IPS DF 6.9 (cell line): ENCODE measurements around the gene TRPM6.
A peak's percentile ranks its signal among the peaks of the same experiment; 100 is the strongest.
"Not testable (repeated sequence)": the region's sequence is repeated elsewhere in the genome, so short reads cannot be mapped to it uniquely, and the experiment has no call there.

ENCODE experiments used
- DNase-seq: peaks from one replicate; pipeline ENCODE4 v3.0.0-alpha.2; 2013; ENCODE audit warnings: low read depth, low spot score
- H3K27ac ChIP-seq: one replicate; pipeline ENCODE4 v1.5.1; 2013; ENCODE audit warnings: low read length, control low read depth
- H3K27me3 ChIP-seq: 2 replicates; pipeline ENCODE4 v1.6.1; 2013; ENCODE audit warnings: mild to moderate bottlenecking, low read length; ENCODE audit not compliant: control insufficient read depth, insufficient read depth
- H3K36me3 ChIP-seq: 2 replicates; pipeline ENCODE4 v1.6.1; 2013; ENCODE audit warnings: low read length; ENCODE audit not compliant: control insufficient read depth, insufficient read depth
- H3K4me1 ChIP-seq: 2 replicates; pipeline ENCODE4 v1.6.1; 2013; ENCODE audit warnings: low read length; ENCODE audit not compliant: control insufficient read depth, insufficient read depth
- H3K4me3 ChIP-seq: 2 replicates; pipeline ENCODE4 v1.5.1; 2013; ENCODE audit warnings: mild to moderate bottlenecking, low read length
- H3K9me3 ChIP-seq: 2 replicates; pipeline ENCODE4 v1.6.1; 2013; ENCODE audit warnings: low read length, inconsistent platforms; ENCODE audit not compliant: control insufficient read depth, insufficient read depth
- WGBS: extraction: QIAGEN DNeasy Blood & Tissue Kit; methylation state at CpG from one replicate; pipeline ENCODE4 v1.1.7; 2013; ENCODE audit warnings: mixed read lengths, missing lambda C conversion rate; ENCODE audit not compliant: insufficient read length, insufficient coverage; 5-methylcytosine and 5-hydroxymethylcytosine counted together

TRPM6 gene

DNA sequence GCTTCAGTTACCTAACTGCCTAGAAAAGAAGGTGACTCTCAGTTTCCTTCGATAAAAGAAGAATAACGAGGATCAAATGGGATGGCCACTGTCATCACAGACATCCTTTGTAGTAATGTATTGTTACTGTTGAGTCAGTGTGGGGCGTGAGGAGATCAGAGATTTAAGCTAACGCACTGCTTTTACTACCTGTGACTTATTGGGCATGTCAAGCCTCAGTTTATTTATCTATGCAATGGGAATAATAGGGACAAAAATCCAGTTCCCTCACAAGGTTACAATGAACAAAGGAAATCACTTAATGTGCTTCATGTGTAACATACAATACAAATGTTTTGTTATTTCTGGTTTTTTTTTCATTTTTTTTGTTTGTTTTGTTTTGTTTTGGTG is 255 bp upstream of the TRPM6 start:
- Histone ChIP-seq H3K4me1 (peaks cover 1% of the 10 kb centered on the region; the same call in 1 of the 2 replicates), H3K4me3 (peak overlapping the region; percentile 63; the same call in 1 of the 2 replicates), H3K9me3 (no peaks in the 10 kb centered on the region), H3K27ac (no peak overlapping the region), H3K27me3 (no peaks in the 10 kb centered on the region), H3K36me3 (no peaks in the 10 kb centered on the region)
- DNase-seq: no peak
- WGBS: no CpG with 5 or more reads among the region's 4 CpGs

DNA sequence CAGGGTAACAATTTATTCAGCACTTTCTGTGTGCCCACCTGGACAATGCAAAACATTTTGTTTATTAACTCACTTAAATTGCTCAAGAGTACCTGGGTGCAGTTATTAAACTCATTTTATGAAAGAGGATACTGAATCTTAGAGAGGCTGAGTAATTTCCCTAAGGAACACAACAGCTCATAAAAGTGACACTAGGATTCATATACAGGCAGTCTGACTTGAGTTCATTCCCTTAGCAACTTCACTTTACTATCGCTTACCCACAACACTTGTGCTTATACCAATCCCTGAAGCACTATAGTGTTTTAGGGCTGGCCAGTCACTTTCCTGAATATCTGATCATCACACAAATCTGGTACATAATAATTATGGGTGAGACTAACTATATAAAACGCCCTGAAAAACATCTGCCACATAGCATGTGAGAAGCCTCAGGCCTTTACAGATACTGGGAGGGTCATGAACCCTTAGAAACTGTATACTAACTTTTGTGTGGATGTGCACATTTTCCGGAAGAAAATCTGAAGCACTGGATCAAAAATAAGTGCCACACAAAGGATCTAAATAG is 11.3 kb downstream of the TRPM6 start:
- Histone ChIP-seq H3K9me3 (no peaks in the 10 kb centered on the region), H3K27ac (no peak overlapping the region), H3K27me3 (no peaks in the 10 kb centered on the region), H3K36me3 (no peaks in the 10 kb centered on the region), H3K4me3 (no peak overlapping the region), H3K4me1 (no peaks in the 10 kb centered on the region; the same call in 1 of the 2 replicates)
- no CpG with 5 or more reads among the region's 3 CpGs for WGBS
- no peak for DNase-seq

DNA sequence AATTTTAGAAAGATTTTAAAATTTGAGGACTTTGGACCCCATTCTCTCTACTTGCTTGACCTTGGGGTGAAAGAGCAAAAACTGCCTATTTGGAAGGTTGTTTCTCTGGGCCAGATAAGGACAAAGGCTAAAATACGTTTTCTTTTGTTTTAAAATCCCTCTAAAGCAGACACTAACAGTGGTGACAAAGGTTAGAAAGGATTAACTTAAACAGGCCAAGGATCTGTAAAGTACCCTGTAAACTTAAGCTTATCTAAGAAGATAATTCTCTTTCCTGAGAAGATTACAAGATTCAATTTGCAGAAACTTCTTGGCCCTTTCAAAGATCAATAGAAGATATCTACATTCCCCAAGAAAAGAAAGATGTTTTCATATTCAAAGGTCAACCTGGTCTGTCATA is 12.1 kb downstream of the TRPM6 start:
- Histone ChIP-seq H3K4me3 (no peak overlapping the region), H3K4me1 (no peaks in the 10 kb centered on the region; the same call in 1 of the 2 replicates), H3K36me3 (no peaks in the 10 kb centered on the region), H3K27ac (no peak overlapping the region), H3K27me3 (no peaks in the 10 kb centered on the region), H3K9me3 (no peaks in the 10 kb centered on the region)
- DNase-seq: no peak
- no CpG with 5 or more reads among the region's 1 CpG for WGBS

DNA sequence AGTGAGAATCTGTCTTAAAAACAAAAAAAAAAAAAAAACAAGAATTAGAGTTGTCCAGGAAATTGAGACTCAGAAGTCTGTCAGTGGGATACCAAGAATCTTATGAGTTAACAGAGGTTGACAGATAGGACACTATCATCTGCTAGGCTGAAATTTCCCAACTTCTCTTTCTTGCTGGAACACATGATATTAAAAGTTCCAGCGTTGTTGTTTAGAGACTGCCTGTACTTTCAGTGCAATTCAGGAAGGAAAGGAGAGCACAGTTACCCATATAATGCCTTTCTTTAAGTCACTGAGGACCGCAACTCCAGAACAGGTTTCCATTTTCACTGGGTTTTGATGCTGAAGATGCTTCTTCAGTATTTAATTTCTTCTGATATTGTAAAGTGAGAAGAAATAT is 13.5 kb downstream of the TRPM6 start:
- H3K4me1 ChIP-seq: no peaks in the 10 kb centered on the region; the same call in 1 of the 2 replicates
- no CpG with 5 or more reads among the region's 2 CpGs for WGBS
- DNase-seq: no peak
- H3K9me3 ChIP-seq: no peaks in the 10 kb centered on the region
- no peak overlapping the region for H3K27ac ChIP-seq
- H3K27me3 ChIP-seq: no peaks in the 10 kb centered on the region
- no peaks in the 10 kb centered on the region for H3K36me3 ChIP-seq
- no peak overlapping the region for H3K4me3 ChIP-seq

DNA sequence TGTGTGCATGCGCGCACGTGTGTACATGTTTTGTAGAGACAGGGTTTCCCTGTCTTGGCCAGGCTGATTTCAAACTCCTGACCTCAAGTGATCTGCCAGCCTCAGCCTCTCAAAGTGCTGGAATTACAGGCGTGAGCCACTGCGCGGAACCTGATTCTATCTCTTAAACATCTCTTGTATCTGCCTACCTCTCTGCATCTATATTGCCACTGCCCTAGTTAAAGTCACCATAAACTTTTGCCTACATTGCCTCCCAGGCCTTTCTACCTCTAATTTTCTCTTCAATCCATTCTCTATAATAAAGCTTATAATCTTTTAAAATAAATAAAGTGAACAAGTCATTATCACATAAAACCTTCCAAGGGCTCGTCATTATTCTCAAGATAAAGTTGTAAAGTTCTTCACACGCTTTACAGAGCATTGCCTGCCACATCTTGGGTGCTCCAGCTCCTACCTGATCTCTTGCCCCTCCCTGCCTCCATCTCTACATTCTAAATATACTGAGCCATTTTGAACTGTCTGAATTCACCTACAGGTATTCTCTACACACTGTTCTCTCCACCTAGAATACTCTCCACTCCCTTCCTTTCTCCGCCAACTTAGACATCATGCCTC is 15.0 kb downstream of the TRPM6 start:
- Histone ChIP-seq H3K9me3 (no peaks in the 10 kb centered on the region), H3K4me3 (no peak overlapping the region), H3K36me3 (no peaks in the 10 kb centered on the region), H3K27ac (no peak overlapping the region), H3K4me1 (no peaks in the 10 kb centered on the region; the same call in 1 of the 2 replicates), H3K27me3 (no peaks in the 10 kb centered on the region)
- WGBS: no CpG with 5 or more reads among the region's 9 CpGs
- no peak for DNase-seq

DNA sequence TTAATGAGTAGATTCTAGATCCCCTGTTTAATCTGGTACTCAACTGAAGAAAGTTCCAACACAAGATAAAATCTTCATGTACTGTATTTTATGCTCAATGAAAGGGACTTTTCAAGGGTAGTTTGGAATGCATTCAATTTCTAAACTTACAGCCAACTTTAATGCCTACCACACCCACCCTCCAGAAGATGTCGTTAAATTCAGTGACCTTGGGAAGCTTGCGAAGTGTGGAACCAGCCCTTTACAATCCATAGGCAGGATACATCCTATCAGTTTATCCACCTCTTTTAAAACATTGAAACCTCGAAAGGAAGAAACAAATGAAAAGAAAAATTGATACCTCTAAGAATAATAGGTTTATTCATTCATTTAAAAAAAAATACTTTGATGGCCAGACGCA is 20.2 kb downstream of the TRPM6 start:
- H3K4me3 ChIP-seq: no peak overlapping the region
- no CpG with 5 or more reads among the region's 4 CpGs for WGBS

DNA sequence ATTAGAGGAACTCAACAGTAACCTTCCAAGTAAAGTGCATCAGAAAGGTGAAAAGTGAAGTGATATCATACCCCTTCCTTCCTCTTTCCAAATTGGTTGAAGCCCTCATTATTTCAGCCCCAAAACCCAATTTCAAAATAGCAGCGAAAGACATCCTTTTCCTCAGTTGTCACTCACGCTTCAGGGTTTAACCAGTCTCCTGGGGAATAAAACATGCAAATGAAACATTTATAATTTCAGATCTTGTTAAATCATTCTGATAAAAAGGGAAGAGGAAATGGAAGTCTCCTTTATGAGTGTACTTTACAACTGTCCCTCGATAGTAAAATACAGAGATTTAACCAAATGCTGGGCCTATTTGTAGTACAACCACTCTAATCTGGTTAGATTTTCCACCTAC is 22.5 kb downstream of the TRPM6 start:
- Histone ChIP-seq H3K4me3 (no peak overlapping the region), H3K9me3 (no peaks in the 10 kb centered on the region), H3K27ac (no peak overlapping the region), H3K27me3 (no peaks in the 10 kb centered on the region), H3K36me3 (no peaks in the 10 kb centered on the region), H3K4me1 (no peaks in the 10 kb centered on the region)
- no CpG with 5 or more reads among the region's 3 CpGs for WGBS
- DNase-seq: no peak

More for the DNA sequence above, 20.2 kb downstream of the TRPM6 start:
- no peaks in the 10 kb centered on the region for H3K4me1 ChIP-seq
- H3K27me3 ChIP-seq: no peaks in the 10 kb centered on the region
- no peak for DNase-seq
- no peak overlapping the region for H3K27ac ChIP-seq
- H3K36me3 ChIP-seq: no peaks in the 10 kb centered on the region
- no peaks in the 10 kb centered on the region for H3K9me3 ChIP-seq

DNA sequence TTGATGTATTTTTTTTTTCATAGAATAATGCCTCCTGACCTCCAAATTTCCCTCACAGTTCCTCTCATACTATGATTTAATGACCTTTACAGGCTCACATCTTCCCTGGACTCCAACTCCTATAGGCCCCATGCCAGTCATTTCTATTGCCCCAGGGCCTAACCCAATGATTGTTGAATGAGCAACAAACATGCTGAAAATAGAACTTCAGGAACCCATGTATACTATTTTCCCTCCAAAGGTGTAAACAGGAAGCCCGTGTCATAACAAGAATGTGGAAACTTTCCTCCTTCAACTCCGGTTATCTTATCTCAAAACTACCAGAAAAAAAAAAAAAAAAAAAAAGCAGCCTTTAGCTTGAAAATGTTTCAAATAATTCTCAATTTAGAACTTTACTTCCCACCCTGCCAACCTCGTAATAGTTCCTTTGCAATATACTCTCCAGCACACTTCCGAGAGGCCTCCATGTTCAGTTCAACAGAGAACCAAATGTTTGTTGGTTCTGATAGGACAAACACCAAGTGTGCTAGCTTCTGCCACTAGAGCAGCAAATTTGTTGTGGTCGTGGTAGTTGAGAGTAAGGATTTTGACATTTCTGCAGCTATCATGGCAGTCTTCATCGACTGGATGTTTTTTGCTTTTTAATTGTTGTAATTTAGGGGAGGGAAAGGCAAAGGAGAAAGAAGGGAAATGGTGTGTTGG is 25.8 kb downstream of the TRPM6 start:
- no peak overlapping the region for H3K4me3 ChIP-seq
- H3K27ac ChIP-seq: no peak overlapping the region
- no peaks in the 10 kb centered on the region for H3K27me3 ChIP-seq
- H3K4me1 ChIP-seq: no peaks in the 10 kb centered on the region
- WGBS: no CpG with 5 or more reads among the region's 6 CpGs
- no peaks in the 10 kb centered on the region for H3K9me3 ChIP-seq
- no peak for DNase-seq
- H3K36me3 ChIP-seq: no peaks in the 10 kb centered on the region

DNA sequence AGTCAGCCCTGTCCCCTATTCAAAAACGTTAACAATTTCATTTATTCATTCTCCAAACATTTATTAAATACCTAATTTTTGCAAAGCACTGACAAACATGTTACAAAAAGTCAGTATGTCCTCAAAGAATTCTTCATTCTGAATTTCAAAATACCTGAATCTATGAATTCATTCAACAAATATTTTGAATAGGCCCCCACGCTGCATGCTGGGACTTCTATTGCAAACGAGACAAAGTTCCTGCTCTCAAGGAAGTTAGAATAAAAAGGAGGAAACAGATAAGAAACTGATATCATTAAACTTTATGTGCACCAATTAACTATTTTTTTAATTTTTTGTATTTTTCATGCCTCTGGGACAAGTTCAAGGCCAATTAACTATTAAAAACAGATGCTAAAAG is 26.6 kb downstream of the TRPM6 start:
- Histone ChIP-seq H3K4me3 (no peak overlapping the region), H3K9me3 (no peaks in the 10 kb centered on the region), H3K4me1 (no peaks in the 10 kb centered on the region), H3K27me3 (no peaks in the 10 kb centered on the region), H3K36me3 (no peaks in the 10 kb centered on the region), H3K27ac (no peak overlapping the region)
- 96% methylated on average over 1 of the region's 3 CpGs for WGBS
- DNase-seq: no peak

DNA sequence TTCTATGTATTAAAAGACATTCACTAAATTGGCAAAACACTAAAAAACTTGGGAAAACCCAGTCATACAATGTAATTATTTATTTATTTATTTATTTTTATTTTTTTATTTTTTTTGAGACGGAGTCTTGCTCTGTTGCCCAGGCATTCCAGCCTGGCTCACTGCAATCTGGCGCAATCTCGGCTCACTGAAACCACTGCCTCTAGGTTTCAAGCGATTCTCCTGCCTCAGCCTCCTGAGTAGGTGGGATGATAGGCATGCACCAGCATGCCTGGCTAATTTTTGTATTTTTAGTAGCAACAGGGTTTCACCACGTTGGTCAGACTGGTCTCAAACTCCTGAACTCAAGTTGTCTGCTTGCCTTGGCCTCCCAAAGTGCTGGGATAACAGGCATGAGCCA is 27.5 kb downstream of the TRPM6 start:
- not testable (repeated sequence) for H3K4me1 ChIP-seq, H3K27ac ChIP-seq, H3K9me3 ChIP-seq, DNase-seq, H3K27me3 ChIP-seq, H3K4me3 ChIP-seq, H3K36me3 ChIP-seq
- WGBS: no CpG with 5 or more reads among the region's 5 CpGs
